Tibial nerve (tissue), 4 donors: ENCODE data around the gene SLC25A42. TPM values are rescaled to one million over a fixed set of nuclear protein-coding genes. Genes with fewer than 3 reads are reported as not detected.
A peak's percentile ranks its signal among the peaks of the same experiment; 100 is the strongest.
"Not testable (repeated sequence)": the region's sequence is repeated elsewhere in the genome, so short reads cannot be mapped to it uniquely, and the experiment has no call there.

Experiments used
- DNase-seq, 2 donors: peaks; one replicate each; pipeline ENCODE4 v3.0.0-alpha.2; 2019; ENCODE audit warnings: low spot score in 2 of 2
- H3K27ac ChIP-seq, 4 donors: fragments of 200-600 bp; sonication (generic) in 3 of 4; one replicate each; pipeline ENCODE4 v1.5.1; 2017 to 2019; ENCODE audit warnings: mild to moderate bottlenecking in 1 of 4
- H3K27me3 ChIP-seq, 2 donors: fragments of 200-600 bp; sonication (generic) in 1 of 2; one replicate each; pipeline versions ENCODE4 v1.5.1 to v1.6.0; 2017 to 2019
- H3K36me3 ChIP-seq, 3 donors: fragments of 200-600 bp; sonication (generic); one replicate each; pipeline ENCODE4 v1.5.1; 2018 to 2019
- H3K4me1 ChIP-seq, 4 donors: fragments of 200-600 bp; sonication (generic) in 3 of 4; one replicate each; pipeline ENCODE4 v1.5.1; 2017 to 2019
- H3K4me3 ChIP-seq, 4 donors: fragments of 200-600 bp; sonication (generic) in 3 of 4; one replicate each; pipeline ENCODE4 v1.5.1; 2017 to 2019; ENCODE audit warnings: mild to moderate bottlenecking in 1 of 4, moderate library complexity in 1 of 4
- H3K9me3 ChIP-seq, 4 donors: fragments of 200-600 bp; sonication (generic) in 3 of 4; one replicate each; pipeline ENCODE4 v1.5.1; 2017 to 2019
- CTCF ChIP-seq, 5 experiments: fragments of 200-600 bp in 3 of 5; fragments of 450-650 bp in 2 of 5; sonication (generic) in 3 of 5; IDR thresholded peaks; one replicate each; pipeline ENCODE4 v1.5.1; 2016 to 2019; ENCODE audit warnings: antibody characterized with exemption in 5 of 5, mild to moderate bottlenecking in 3 of 5, moderate library complexity in 2 of 5
- EP300 ChIP-seq, 2 donors: sonication (generic); formaldehyde crosslinking; IDR thresholded peaks; one replicate each; pipeline ENCODE4 v1.6.1; 2017; ENCODE audit warnings: antibody characterized with exemption in 2 of 2, mild to moderate bottlenecking in 1 of 2
- POLR2A ChIP-seq, 2 donors: fragments of 450-650 bp; IDR thresholded peaks; one replicate each; pipeline ENCODE4 v1.6.1; 2017; ENCODE audit warnings: antibody characterized with exemption in 2 of 2, mild to moderate bottlenecking in 2 of 2, moderate library complexity in 2 of 2
- WGBS, 2 donors: methylation state at CpG; one replicate each; pipeline ENCODE4 v1.1.5; 2018; 5-methylcytosine and 5-hydroxymethylcytosine counted together
- total RNA-seq, 4 donors: library from RNA; depleted of rRNA; stranded (reverse); fragments of >200 nt; gene quantifications; one replicate each; pipeline ENCODE4 v1.1.0, GENCODE V29; 2016

The SLC25A42 gene
- 10 to 100 TPM; 13.8 to 25.5 (median 15.5) TPM for total RNA-seq

- no peaks in the 10 kb centered on the region for H3K27me3 ChIP-seq
- H3K4me1 ChIP-seq = peaks cover 0 to 25% (median 8%) of the 10 kb centered on the region in 4 donors
- H3K27ac ChIP-seq = peak within 1 kb of the TSS; percentile 82 to 93 (median 90)
- DNase-seq = peak; percentile 99 to 100
- H3K36me3 ChIP-seq = peaks cover 0 to 17% (median 0%) of the 10 kb centered on the region in 3 donors
- 2% methylated on average over 49 to 50 of the region's 77 CpGs for WGBS, 2 donors
- H3K9me3 ChIP-seq = no peaks in the 10 kb centered on the region
- TF ChIP-seq EP300 (IDR thresholded peaks at IDR 0.05) (peak; percentile 69 to 80), CTCF (IDR thresholded peaks at IDR 0.05) (peak in 1 of 5 experiments; percentile 18), POLR2A (IDR thresholded peaks at IDR 0.05) (peak; percentile 21 to 49)
- H3K4me3 ChIP-seq = peak within 1 kb of the TSS; percentile 64 to 83 (median 72)
These were observed at the start of gene SLC25A42 for GRCh38 chr19:19063183-19064097. SLC25A42 (plus strand) TSS chr19:19063994; CDS start chr19:19096125, 32,131 bp downstream.

GRCh38 chr19:19021115-19021514 lies 42.7 kb upstream of the SLC25A42 start:
- H3K4me1 ChIP-seq = peaks cover 0 to 16% (median 4%) of the 10 kb centered on the region in 4 donors
- DNase-seq = no peak
- no peaks in the 10 kb centered on the region for H3K9me3 ChIP-seq
- peaks cover 2 to 70% (median 10%) of the 10 kb centered on the region in 3 donors for H3K36me3 ChIP-seq
- no peak overlapping the region for H3K4me3 ChIP-seq
- TF ChIP-seq EP300 (IDR thresholded peaks at IDR 0.05) (no peak), POLR2A (IDR thresholded peaks at IDR 0.05) (no peak), CTCF (IDR thresholded peaks at IDR 0.05) (no peak)
- peak overlapping the region in 1 of 4 donors; percentile 25 for H3K27ac ChIP-seq
- WGBS, 2 donors = 23 to 26% methylated on average over 3 of the region's 3 CpGs
- no peaks in the 10 kb centered on the region for H3K27me3 ChIP-seq

- Histone ChIP-seq H3K36me3 (peaks cover 5 to 70% (median 10%) of the 10 kb centered on the region in 3 donors), H3K4me3 (no peak overlapping the region), H3K27ac (no peak overlapping the region), H3K9me3 (no peaks in the 10 kb centered on the region), H3K27me3 (no peaks in the 10 kb centered on the region), H3K4me1 (peaks cover 0 to 29% (median 4%) of the 10 kb centered on the region in 4 donors)
- 75 to 77% methylated on average over 4 of the region's 4 CpGs for WGBS, 2 donors
- no peak for TF ChIP-seq CTCF (IDR thresholded peaks at IDR 0.05)
- TF ChIP-seq POLR2A (IDR thresholded peaks at IDR 0.05) = no peak
- no peak for TF ChIP-seq EP300 (IDR thresholded peaks at IDR 0.05)
- DNase-seq = no peak
These were observed 41.3 kb upstream of the SLC25A42 start for GRCh38 chr19:19022380-19022961.

- not testable (repeated sequence) for H3K27me3 ChIP-seq, H3K4me3 ChIP-seq
- peaks cover 6 to 70% (median 10%) of the 10 kb centered on the region in 3 donors for H3K36me3 ChIP-seq
These were observed 40.4 kb upstream of the SLC25A42 start for GRCh38 chr19:19023376-19023775.

GRCh38 chr19:19025861-19026260 lies 37.9 kb upstream of the SLC25A42 start:
- Histone ChIP-seq H3K4me3 (no peak overlapping the region), H3K9me3 (no peaks in the 10 kb centered on the region), H3K27ac (no peak overlapping the region), H3K27me3 (no peaks in the 10 kb centered on the region), H3K36me3 (peaks cover 6 to 87% (median 19%) of the 10 kb centered on the region in 3 donors), H3K4me1 (peaks cover 0 to 41% (median 4%) of the 10 kb centered on the region in 4 donors)
- no peak for DNase-seq
- WGBS, 2 donors = 91 to 92% methylated on average over 11 of the region's 11 CpGs
- TF ChIP-seq CTCF (IDR thresholded peaks at IDR 0.05) (no peak), POLR2A (IDR thresholded peaks at IDR 0.05) (no peak), EP300 (IDR thresholded peaks at IDR 0.05) (no peak)

More at GRCh38 chr19:19023376-19023775, 40.4 kb upstream of the SLC25A42 start:
- H3K27ac ChIP-seq, DNase-seq, H3K9me3 ChIP-seq: not testable (repeated sequence)
- 84 to 93% methylated on average over 1 of the region's 1 CpG for WGBS, 2 donors
- H3K4me1 ChIP-seq = peaks cover 0 to 35% (median 4%) of the 10 kb centered on the region in 4 donors
